Measurements from ENCODE around the gene HFE. TPM values are rescaled to one million over a fixed set of nuclear protein-coding genes. Genes with fewer than 3 reads are reported as not detected.

Gene HFE
- total and polyA plus RNA-seq, 2 of the 13 experiments (the other 11 are each of a cell fraction or from before 2014, with no cell fraction given): 3.7 to 6.3 TPM

DNA sequence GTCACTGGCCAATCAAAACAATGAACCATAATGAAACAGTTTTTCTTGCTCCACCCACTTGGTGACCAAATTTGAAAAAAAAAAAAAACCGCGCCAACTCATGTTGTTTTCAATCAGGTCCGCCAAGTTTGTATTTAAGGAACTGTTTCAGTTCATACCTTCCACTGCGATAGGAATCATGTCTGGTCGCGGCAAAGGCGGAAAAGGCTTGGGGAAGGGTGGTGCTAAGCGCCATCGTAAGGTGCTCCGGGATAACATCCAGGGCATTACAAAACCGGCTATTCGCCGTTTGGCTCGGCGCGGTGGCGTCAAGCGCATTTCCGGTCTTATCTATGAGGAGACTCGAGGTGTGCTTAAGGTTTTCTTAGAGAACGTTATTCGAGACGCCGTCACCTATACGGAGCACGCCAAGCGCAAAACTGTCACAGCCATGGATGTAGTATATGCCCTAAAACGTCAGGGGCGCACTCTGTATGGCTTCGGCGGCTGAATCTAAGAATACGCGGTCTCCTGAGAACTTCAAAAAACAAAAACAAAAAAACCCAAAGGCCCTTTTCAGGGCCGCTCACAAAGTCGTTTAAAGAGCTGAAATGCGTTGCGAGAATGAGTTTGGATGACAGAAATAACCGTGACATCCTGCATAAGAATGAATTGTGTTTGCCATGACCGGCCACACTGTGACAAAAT, 16.7 kb downstream of the HFE start (continued):
- TF ChIP-seq RBM39 (IDR thresholded peaks at IDR 0.05; ENCODE audit: low read depth, low read length, poor library complexity, severe bottlenecking): peak; percentile 84
- peak; percentile 19; the same call in 1 of the 2 replicates for TF ChIP-seq ZNF121 (CRISPR knock-in tag; IDR thresholded peaks at IDR 0.05)
- peak; percentile 86 for TF ChIP-seq ASH2L (IDR thresholded peaks at IDR 0.05; ENCODE audit: insufficient read length, low read depth, low read length)
- no peak; the same call in 1 of the 2 replicates for TF ChIP-seq KDM5A (IDR thresholded peaks at IDR 0.05; ENCODE audit: borderline replicate concordance, low read length)
- TF ChIP-seq, protein P1, sequence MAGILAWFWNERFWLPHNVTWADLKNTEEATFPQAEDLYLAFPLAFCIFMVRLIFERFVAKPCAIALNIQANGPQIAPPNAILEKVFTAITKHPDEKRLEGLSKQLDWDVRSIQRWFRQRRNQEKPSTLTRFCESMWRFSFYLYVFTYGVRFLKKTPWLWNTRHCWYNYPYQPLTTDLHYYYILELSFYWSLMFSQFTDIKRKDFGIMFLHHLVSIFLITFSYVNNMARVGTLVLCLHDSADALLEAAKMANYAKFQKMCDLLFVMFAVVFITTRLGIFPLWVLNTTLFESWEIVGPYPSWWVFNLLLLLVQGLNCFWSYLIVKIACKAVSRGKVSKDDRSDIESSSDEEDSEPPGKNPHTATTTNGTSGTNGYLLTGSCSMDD (CRISPR knock-in tag; IDR thresholded peaks at IDR 0.05): no peak
- TF ChIP-seq ZNF562 (CRISPR knock-in tag; IDR thresholded peaks at IDR 0.05; ENCODE audit: borderline replicate concordance): peak; percentile 74; the same call in 1 of the 2 replicates
- TF ChIP-seq SP2 (CRISPR knock-in tag; IDR thresholded peaks at IDR 0.05): peak; percentile 60; the same call in 1 of the 2 replicates
- peak; percentile 93; the same call in 1 of the 2 replicates for TF ChIP-seq ZSCAN31 (CRISPR knock-in tag; IDR thresholded peaks at IDR 0.05; ENCODE audit: low read depth)
- TF ChIP-seq SPEN (CRISPR knock-in tag; IDR thresholded peaks at IDR 0.05; ENCODE audit: low read depth): peak; percentile 88
- peak; percentile 89; the same call in 1 of the 2 replicates for TF ChIP-seq ZSCAN29 (CRISPR knock-in tag; conservative IDR thresholded peaks at IDR 0.05)
- TF ChIP-seq, protein P2, sequence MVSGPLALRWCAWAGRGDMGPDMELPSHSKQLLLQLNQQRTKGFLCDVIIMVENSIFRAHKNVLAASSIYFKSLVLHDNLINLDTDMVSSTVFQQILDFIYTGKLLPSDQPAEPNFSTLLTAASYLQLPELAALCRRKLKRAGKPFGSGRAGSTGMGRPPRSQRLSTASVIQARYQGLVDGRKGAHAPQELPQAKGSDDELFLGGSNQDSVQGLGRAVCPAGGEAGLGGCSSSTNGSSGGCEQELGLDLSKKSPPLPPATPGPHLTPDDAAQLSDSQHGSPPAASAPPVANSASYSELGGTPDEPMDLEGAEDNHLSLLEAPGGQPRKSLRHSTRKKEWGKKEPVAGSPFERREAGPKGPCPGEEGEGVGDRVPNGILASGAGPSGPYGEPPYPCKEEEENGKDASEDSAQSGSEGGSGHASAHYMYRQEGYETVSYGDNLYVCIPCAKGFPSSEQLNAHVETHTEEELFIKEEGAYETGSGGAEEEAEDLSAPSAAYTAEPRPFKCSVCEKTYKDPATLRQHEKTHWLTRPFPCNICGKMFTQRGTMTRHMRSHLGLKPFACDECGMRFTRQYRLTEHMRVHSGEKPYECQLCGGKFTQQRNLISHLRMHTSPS (CRISPR knock-in tag; IDR thresholded peaks at IDR 0.05; ENCODE audit: low read depth): peak; percentile 38; the same call in 1 of the 2 replicates
- peak; percentile 93 for TF ChIP-seq TSC22D2 (CRISPR knock-in tag; IDR thresholded peaks at IDR 0.05; ENCODE audit: borderline replicate concordance)
- TF ChIP-seq, protein P3, sequence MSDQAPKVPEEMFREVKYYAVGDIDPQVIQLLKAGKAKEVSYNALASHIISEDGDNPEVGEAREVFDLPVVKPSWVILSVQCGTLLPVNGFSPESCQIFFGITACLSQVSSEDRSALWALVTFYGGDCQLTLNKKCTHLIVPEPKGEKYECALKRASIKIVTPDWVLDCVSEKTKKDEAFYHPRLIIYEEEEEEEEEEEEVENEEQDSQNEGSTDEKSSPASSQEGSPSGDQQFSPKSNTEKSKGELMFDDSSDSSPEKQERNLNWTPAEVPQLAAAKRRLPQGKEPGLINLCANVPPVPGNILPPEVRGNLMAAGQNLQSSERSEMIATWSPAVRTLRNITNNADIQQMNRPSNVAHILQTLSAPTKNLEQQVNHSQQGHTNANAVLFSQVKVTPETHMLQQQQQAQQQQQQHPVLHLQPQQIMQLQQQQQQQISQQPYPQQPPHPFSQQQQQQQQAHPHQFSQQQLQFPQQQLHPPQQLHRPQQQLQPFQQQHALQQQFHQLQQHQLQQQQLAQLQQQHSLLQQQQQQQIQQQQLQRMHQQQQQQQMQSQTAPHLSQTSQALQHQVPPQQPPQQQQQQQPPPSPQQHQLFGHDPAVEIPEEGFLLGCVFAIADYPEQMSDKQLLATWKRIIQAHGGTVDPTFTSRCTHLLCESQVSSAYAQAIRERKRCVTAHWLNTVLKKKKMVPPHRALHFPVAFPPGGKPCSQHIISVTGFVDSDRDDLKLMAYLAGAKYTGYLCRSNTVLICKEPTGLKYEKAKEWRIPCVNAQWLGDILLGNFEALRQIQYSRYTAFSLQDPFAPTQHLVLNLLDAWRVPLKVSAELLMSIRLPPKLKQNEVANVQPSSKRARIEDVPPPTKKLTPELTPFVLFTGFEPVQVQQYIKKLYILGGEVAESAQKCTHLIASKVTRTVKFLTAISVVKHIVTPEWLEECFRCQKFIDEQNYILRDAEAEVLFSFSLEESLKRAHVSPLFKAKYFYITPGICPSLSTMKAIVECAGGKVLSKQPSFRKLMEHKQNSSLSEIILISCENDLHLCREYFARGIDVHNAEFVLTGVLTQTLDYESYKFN (CRISPR knock-in tag; conservative IDR thresholded peaks at IDR 0.05): no peak; the same call in none of the 2 replicates
- peak; percentile 88 for TF ChIP-seq MEIS1 (CRISPR knock-in tag; IDR thresholded peaks at IDR 0.05; ENCODE audit: borderline replicate concordance)
- TF ChIP-seq, protein P4, sequence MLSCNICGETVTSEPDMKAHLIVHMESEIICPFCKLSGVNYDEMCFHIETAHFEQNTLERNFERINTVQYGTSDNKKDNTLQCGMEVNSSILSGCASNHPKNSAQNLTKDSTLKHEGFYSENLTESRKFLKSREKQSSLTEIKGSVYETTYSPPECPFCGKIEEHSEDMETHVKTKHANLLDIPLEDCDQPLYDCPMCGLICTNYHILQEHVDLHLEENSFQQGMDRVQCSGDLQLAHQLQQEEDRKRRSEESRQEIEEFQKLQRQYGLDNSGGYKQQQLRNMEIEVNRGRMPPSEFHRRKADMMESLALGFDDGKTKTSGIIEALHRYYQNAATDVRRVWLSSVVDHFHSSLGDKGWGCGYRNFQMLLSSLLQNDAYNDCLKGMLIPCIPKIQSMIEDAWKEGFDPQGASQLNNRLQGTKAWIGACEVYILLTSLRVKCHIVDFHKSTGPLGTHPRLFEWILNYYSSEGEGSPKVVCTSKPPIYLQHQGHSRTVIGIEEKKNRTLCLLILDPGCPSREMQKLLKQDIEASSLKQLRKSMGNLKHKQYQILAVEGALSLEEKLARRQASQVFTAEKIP (CRISPR knock-in tag; IDR thresholded peaks at IDR 0.05; ENCODE audit: borderline replicate concordance): no peak
- TF ChIP-seq, protein P5, sequence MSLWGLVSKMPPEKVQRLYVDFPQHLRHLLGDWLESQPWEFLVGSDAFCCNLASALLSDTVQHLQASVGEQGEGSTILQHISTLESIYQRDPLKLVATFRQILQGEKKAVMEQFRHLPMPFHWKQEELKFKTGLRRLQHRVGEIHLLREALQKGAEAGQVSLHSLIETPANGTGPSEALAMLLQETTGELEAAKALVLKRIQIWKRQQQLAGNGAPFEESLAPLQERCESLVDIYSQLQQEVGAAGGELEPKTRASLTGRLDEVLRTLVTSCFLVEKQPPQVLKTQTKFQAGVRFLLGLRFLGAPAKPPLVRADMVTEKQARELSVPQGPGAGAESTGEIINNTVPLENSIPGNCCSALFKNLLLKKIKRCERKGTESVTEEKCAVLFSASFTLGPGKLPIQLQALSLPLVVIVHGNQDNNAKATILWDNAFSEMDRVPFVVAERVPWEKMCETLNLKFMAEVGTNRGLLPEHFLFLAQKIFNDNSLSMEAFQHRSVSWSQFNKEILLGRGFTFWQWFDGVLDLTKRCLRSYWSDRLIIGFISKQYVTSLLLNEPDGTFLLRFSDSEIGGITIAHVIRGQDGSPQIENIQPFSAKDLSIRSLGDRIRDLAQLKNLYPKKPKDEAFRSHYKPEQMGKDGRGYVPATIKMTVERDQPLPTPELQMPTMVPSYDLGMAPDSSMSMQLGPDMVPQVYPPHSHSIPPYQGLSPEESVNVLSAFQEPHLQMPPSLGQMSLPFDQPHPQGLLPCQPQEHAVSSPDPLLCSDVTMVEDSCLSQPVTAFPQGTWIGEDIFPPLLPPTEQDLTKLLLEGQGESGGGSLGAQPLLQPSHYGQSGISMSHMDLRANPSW (CRISPR knock-in tag; IDR thresholded peaks at IDR 0.05; ENCODE audit: borderline replicate concordance): peak; percentile 86; the same call in 1 of the 2 replicates
